Measurements from ENCODE around the gene UBA1.

UBA1 gene

DNA sequence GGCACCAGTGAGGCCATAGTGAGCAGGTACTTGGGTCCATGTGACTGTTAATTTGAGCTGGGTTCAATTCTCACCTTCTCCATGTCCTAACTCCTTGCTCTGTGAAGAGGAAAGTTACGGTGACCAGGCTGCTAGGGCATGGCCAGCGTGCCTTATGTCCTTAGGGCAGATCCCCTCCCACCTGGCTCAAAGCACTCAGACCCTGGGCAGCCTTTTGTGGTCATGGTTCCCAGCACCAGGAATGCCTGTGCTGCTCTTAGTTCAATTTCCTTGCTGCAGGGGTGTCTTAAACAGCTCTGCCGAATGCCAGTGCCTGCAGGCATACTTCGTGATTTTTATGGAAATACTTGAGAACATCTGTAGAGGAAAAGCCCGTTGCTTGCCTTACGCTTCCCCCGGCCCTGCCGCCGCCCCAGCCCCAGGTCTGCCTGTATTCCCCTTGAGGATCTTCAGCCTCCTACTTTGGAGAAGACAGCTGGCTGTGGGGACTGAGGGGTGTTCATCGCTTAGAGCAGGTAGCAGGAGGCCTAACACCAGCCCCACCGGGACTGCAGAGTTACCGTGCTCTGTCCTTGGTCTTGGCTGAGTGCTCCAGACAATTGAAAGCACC lies 21.8 kb downstream of the UBA1 start:
- DNase-seq, result no peak

GRCh38 chrX:47216393-47216925 lies 22.8 kb downstream of the UBA1 start:
- DNase-seq, result no peak

- peak; percentile 34 for DNase-seq
These were observed 23.7 kb downstream of the UBA1 start for GRCh38 chrX:47217121-47217851.

DNA sequence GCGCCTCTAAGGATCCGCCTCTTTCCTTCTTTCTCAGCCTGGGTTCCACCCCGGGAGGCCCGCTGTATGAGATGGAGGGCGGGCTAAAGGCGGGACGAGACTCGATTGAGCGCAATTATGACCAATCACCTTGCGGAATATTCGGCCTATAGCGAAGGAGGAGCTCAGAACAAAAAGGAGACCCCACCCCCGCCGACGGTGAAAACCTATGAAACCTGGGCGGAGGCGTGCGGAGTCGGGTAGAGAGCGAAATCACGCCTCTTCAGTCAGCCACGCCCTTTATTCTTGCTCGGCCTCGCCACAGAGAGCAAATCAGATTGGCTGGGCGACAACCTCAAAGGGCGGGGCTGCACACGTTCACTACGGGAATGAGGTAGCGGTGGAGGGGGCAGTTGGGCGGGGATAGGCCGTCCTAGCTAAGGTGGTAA lies 24.2 kb downstream of the UBA1 start:
- DNase-seq, result peak; percentile 98

- peak; percentile 89 for DNase-seq
These were observed 24.8 kb downstream of the UBA1 start, which contains the start of gene CDK16 for GRCh38 chrX:47218280-47218919. TSS of gene CDK16 (plus strand) at chrX:47218681. CDS start at chrX:47223558, 4,877 bp downstream.

DNA sequence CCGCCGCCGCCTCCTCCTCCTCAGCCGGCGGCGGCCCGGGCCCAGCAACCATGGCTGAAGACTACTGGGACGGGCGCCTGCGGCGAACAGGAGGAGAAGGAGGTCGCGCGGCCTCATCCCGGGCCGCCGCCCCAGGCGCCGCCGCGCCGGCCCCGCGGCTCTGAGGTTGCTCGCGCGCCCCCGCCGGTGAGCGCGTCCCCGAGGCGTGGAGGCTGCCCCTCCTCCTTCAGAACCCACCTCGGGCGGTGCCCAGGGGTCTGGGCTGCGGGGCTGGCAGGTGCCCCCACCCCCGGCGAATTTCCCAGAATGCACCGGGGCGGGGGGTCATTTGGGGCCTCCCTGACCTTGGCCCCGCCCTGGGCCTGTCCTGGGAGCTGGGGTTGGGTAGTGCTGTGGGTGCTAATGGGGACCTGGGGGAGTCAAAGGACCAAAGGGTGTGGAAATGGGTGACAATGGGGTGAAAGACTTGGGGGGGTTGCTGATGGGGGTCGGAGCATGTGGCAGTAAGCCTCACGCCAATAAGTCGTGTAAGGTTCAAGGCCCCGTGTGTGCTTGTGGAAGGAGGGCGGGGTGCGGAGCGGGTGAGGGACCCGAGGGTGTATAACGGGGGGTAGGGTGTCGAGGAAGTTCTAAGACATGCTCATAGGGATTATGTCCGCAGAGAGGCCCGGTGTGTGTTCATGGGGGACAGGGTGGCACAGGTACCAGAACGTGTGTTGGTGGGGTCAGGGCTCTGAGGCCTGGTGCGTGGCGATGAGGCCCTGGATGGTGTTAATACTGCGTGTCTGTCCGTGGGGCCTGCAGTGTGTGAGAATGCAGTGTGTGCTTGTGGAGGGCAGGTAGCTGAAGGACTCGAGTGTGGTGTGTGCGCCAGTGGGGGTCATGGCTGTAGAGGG lies 25.5 kb downstream of the UBA1 start:
- peak; percentile 64 for DNase-seq

GRCh38 chrX:47221756-47222155 lies 28.1 kb downstream of the UBA1 start:
- DNase-seq, result no peak

DNA sequence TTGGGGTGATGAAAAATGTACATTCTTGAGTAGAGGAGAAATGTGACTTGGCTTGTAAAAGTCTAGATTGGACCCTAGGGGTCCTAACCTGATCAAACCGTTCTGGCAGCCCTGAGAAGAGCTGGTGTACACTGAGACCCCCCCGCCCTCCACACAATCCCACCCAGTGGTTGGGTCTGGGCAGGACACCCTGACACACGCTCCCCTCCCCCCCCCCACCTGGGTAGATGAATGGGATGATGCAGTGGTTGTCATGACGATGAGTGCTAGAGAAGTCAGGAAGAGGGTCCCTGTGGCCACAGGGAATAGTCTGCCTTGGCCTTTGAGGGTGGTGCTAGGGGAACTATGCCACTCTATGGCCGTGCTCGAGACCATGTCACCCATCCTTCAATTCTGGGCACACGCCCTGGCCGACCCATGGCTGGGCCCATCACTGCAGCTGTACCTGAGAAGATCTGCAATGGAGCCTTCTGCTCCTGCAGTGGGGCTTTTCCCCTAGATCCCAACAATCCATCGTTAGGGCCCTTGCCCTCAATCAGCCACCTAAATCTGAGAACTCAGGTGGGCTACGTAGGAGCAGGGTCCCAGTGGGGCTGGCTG lies 29.2 kb downstream of the UBA1 start:
- DNase-seq, result no peak

DNA sequence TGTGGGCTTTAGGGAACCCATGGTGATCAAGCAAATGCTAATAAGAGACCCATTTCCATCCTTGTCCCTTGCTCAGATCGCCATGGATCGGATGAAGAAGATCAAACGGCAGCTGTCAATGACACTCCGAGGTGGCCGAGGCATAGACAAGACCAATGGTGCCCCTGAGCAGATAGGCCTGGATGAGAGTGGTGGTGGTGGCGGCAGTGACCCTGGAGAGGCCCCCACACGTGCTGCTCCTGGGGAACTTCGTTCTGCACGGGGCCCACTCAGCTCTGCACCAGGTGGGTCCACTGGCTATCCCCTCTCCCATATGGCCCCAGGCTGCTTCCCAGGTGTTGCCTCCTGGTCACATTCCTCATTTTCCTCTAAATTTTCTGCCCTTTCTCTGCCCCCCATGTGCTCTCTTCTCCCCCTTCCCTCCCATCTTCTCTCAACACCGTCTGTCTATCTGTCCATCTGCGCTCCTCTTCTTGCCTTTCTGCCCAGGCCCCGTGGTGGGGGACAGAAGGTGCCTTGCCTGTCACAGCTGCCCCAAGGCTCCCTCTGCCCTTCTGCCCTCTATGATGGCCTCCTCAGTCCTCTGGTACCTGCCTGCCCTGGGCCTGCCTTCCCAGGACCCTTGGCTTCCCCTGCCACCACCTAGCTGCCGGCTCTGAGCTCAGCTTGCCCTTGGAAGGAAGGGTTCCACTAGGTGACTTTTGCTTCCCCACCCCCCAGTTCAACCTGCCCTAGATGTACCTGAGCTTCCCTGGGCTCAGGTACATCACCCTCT lies 30.0 kb downstream of the UBA1 start:
- DNase-seq, result no peak

DNA sequence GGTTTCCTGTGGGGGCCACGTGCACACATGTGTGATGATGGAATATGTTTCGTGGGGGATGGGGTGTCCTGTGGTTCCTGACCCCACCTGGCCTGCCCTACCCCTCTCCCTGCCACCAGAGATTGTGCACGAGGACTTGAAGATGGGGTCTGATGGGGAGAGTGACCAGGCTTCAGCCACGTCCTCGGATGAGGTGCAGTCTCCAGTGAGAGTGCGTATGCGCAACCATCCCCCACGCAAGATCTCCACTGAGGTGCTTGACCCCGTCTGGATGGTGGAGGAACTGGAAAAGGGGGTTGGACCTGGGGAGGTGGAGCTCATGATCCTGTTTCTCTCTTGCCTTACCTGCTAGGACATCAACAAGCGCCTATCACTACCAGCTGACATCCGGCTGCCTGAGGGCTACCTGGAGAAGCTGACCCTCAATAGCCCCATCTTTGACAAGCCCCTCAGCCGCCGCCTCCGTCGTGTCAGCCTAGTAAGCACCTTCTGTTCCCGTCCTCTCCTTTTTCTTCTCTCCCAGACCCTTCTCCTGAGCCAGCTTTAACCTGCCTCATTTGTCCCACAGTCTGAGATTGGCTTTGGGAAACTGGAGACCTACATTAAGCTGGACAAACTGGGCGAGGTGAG lies 30.8 kb downstream of the UBA1 start:
- no peak for DNase-seq

DNA sequence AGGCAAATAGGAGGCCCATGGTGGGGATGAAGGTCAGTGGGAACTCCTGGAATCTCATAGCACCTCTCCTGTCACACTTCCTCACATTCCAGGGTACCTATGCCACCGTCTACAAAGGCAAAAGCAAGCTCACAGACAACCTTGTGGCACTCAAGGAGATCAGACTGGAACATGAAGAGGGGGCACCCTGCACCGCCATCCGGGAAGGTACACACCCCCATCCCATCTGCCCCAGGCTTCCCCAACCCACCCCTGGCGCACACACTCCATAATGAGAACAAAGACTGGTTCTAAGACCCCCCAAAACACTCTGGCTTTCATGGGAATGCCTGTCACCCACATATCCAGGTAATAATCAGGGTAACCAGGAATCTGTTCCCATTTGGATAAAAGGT lies 31.3 kb downstream of the UBA1 start:
- DNase-seq, result no peak

DNA sequence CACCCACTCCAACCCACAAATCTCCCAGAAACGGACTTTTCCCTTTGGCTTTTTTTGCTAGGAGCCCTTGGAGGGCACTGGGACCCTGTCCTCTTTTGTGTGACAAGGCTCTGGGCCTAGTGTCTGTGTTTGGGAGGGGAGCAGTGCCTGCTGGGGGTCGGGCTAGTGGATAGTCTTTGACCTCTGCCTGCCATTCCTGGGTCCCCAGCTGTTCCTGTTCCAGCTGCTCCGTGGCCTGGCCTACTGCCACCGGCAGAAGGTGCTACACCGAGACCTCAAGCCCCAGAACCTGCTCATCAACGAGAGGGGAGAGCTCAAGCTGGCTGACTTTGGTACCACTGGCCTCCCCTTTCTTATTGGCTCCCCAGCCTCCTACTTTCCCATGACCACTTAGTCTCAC lies 32.4 kb downstream of the UBA1 start:
- DNase-seq, result no peak

DNA sequence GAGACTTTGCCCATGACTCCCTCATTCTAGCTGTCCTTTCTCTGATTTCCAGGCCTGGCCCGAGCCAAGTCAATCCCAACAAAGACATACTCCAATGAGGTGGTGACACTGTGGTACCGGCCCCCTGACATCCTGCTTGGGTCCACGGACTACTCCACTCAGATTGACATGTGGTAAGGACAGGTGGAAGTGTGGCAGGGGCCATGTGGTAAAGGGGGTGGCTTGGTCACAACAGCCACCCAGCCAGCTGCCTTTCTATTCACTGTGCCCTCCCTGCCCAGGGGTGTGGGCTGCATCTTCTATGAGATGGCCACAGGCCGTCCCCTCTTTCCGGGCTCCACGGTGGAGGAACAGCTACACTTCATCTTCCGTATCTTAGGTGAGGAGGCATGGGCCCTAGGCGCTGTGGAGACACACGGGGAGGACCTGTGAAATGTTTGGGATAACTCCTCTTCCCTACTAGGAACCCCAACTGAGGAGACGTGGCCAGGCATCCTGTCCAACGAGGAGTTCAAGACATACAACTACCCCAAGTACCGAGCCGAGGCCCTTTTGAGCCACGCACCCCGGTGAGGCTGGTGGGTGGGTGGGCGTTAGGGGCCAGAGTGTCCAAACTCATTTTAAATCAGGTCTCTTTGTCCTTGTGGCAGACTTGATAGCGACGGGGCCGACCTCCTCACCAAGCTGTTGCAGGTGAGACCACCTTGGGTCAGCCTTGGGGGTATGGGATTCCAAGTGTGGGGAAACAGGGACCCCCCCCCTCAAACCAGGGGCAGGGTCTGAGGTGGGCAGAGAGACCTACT lies 33.1 kb downstream of the UBA1 start:
- DNase-seq, result no peak

GRCh38 chrX:47227334-47227583 lies 33.6 kb downstream of the UBA1 start:
- no peak for DNase-seq

GRCh38 chrX:47228550-47229270 lies 35.1 kb downstream of the UBA1 start:
- DNase-seq, result no peak

DNA sequence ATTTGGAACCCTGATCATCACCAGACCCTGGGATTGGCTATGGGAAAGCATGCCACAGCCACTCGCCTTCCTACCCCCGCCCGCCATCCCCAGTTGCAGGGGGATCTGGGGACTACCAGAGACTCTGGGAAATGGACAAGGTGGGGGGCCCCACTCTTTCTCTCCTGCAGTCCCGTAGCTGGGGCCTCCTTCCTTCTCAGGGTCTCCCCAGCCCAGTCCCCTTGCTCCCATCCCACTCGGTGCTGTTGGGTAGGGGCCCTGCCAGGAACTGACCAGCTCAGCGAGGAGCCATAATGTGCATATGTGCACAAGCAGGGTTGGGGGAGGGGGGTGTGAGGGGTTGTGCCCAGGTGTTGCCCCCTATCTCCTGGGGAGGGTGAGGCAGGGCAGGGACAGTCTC lies 35.8 kb downstream of the UBA1 start:
- DNase-seq, result no peak

GRCh38 chrX:47230136-47230868 lies 36.7 kb downstream of the UBA1 start:
- no peak for DNase-seq

- DNase-seq, result no peak
These were observed 37.5 kb downstream of the UBA1 start for GRCh38 chrX:47231167-47231566.

- DNase-seq, result no peak
These were observed 38.7 kb downstream of the UBA1 start for GRCh38 chrX:47232197-47232802.
